GM18526 (cell line): ENCODE data around the gene DSCAML1.

ENCODE experiments used
- POLR2A ChIP-seq: IDR thresholded peaks from 3 replicates; pipeline ENCODE4 v1.6.1; 2011; ENCODE audit not compliant: insufficient read length; ENCODE audit errors: extremely low read depth

Gene DSCAML1

DNA sequence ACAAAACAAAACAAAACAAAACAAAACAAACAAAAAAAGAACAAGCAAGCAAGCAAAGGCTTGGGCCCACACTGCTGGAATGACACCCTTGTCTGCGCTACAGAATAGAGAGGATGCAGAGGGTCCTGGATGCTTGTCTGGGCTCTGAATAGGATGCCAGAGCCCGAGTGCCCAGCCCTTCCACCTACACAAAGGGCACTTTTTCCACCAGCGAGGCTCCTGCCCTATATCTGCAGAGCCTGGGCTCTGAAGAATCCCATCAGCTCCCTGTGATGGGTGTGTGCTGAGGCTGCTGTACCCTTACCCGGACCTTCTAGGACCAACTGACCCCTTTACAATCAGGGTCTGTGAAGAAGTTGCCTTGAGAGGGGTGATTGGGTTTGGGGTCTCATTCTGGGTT lies 221.2 kb downstream of the DSCAML1 start:
- no peak for TF ChIP-seq POLR2A

GRCh38 chr11:117574551-117574950 lies 222.5 kb downstream of the DSCAML1 start:
- TF ChIP-seq POLR2A, result no peak

GRCh38 chr11:117573326-117573725 lies 223.7 kb downstream of the DSCAML1 start:
- TF ChIP-seq POLR2A, result no peak

GRCh38 chr11:117572671-117573070 lies 224.3 kb downstream of the DSCAML1 start:
- no peak for TF ChIP-seq POLR2A

GRCh38 chr11:117572129-117572528 lies 224.9 kb downstream of the DSCAML1 start:
- no peak for TF ChIP-seq POLR2A

- no peak for TF ChIP-seq POLR2A
Observed at GRCh38 chr11:117570701-117571100, 226.3 kb downstream of the DSCAML1 start.

- no peak for TF ChIP-seq POLR2A
Observed at GRCh38 chr11:117569911-117570310, 227.1 kb downstream of the DSCAML1 start.

- no peak for TF ChIP-seq POLR2A
Observed at GRCh38 chr11:117565709-117566108, 231.3 kb downstream of the DSCAML1 start.

GRCh38 chr11:117564321-117564720 lies 232.7 kb downstream of the DSCAML1 start:
- no peak for TF ChIP-seq POLR2A

GRCh38 chr11:117563556-117563955 lies 233.5 kb downstream of the DSCAML1 start:
- no peak for TF ChIP-seq POLR2A

- no peak for TF ChIP-seq POLR2A
Observed at GRCh38 chr11:117562136-117562535, 234.9 kb downstream of the DSCAML1 start.

GRCh38 chr11:117560780-117561530 lies 236.1 kb downstream of the DSCAML1 start:
- no peak for TF ChIP-seq POLR2A

GRCh38 chr11:117559698-117560097 lies 237.3 kb downstream of the DSCAML1 start:
- no peak for TF ChIP-seq POLR2A

GRCh38 chr11:117557361-117557760 lies 239.7 kb downstream of the DSCAML1 start:
- TF ChIP-seq POLR2A, result no peak

DNA sequence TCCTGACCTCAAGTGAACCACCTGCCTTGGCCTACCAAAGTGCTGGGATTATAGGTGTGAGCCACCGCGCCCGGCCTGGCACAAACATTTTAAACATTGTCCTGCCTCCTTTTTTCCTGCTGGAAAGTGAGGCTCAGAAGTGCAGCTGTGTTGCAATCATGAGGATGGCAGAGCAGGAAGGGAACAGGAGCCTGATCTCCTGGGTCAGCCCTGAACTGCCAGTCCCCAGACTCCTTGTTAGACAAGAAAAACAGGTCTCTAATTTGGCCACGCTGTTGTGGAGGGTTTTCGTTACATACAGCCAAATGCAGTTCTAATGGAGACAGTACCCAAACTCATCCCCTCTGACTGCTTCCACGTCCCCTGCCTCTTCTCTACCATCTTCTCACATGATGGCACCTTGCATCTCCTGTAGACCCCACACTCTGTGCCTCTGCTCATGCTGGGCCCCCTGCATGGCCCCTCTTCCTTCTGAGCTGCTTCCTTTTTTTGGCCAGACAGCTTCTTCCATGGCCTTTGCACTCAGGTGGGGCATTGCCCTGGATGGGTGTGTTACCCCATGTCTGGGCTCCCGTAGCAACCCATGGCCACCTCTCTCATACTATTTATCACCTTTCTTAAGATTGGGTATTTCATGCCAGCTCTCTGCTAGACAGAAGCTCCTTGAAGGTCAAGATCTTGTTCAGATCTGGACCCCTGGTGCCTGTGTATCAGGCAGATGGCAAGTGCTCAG lies 242.2 kb downstream of the DSCAML1 start:
- TF ChIP-seq POLR2A, result no peak

DNA sequence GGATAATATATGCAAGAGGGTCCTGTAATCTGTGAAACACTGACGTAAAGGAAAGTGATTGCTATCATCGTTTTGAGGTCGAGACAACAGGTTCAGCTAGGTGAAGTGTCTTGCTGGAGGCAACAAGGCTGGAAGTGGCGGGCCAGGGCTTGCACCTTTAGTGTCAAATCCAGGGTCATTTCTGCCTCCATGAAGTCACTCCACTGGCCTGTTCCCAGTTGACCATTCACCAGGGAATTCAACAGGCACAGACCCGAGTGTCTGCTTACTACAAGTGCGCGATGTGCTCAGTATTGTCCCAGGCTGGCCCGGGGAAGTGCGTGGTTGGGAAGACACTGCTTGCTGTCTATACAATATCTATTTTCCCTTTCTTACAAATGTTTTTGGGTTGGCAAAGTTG lies 244.4 kb downstream of the DSCAML1 start:
- no peak for TF ChIP-seq POLR2A
